EH (cell line): ENCODE data around the gene OBP2B.
"Not testable (repeated sequence)": the region's sequence is repeated elsewhere in the genome, so short reads cannot be mapped to it uniquely, and the experiment has no call there.

ENCODE experiments used
- DNase-seq: peaks from one replicate; pipeline ENCODE4 v3.0.0-alpha.2; 2015; ENCODE audit warnings: low read depth

The OBP2B gene

GRCh38 chr9:133221177-133221809 is 12.2 kb upstream of the OBP2B start:
- no peak for DNase-seq

GRCh38 chr9:133218049-133218975 is 9.3 kb upstream of the OBP2B start:
- not testable (repeated sequence) for DNase-seq

GRCh38 chr9:133217333-133217988 is 8.4 kb upstream of the OBP2B start:
- not testable (repeated sequence) for DNase-seq

- DNase-seq, result not testable (repeated sequence)
Measured at GRCh38 chr9:133214276-133214675, 5.2 kb upstream of the OBP2B start.

- DNase-seq, result no peak
Measured at GRCh38 chr9:133210609-133211008, 1.6 kb upstream of the OBP2B start.

- no peak for DNase-seq
Measured at GRCh38 chr9:133210202-133210532, 1.1 kb upstream of the OBP2B start.

- not testable (repeated sequence) for DNase-seq
Measured at GRCh38 chr9:133209327-133210201, 514 bp upstream of the OBP2B start.

GRCh38 chr9:133208171-133208879 is 725 bp downstream of the OBP2B start:
- not testable (repeated sequence) for DNase-seq

GRCh38 chr9:133207540-133208170 is 1.4 kb downstream of the OBP2B start:
- no peak for DNase-seq

- no peak for DNase-seq
Measured at GRCh38 chr9:133207021-133207531, 2.0 kb downstream of the OBP2B start.

GRCh38 chr9:133205996-133206931 is 2.8 kb downstream of the OBP2B start:
- no peak for DNase-seq

- DNase-seq, result not testable (repeated sequence)
Measured at GRCh38 chr9:133205481-133205887, 3.6 kb downstream of the OBP2B start.

- no peak for DNase-seq
Measured at GRCh38 chr9:133204993-133205336, 4.1 kb downstream of the OBP2B start.

- DNase-seq, result no peak
Measured at GRCh38 chr9:133204335-133204992, 4.6 kb downstream of the OBP2B start.

- no peak for DNase-seq
Measured at GRCh38 chr9:133203506-133204075, 5.5 kb downstream of the OBP2B start.

- DNase-seq, result no peak
Measured at GRCh38 chr9:133202688-133203453, 6.2 kb downstream of the OBP2B start.

- no peak for DNase-seq
Measured at GRCh38 chr9:133202145-133202513, 6.9 kb downstream of the OBP2B start.
